ENCODE data around the gene CWC15.

GRCh38 chr11:94954753-94955152 is 18.6 kb downstream of the CWC15 start:
- TF ChIP-seq CTCF (IDR thresholded peaks at IDR 0.05; ENCODE audit: low read depth, low read length, missing input control): no peak
- TF ChIP-seq, protein P1, sequence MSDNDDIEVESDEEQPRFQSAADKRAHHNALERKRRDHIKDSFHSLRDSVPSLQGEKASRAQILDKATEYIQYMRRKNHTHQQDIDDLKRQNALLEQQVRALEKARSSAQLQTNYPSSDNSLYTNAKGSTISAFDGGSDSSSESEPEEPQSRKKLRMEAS (IDR thresholded peaks at IDR 0.05): no peak
- no peak for TF ChIP-seq SP1 (IDR thresholded peaks at IDR 0.05)

Data from liver (tissue), 3 donors.